Stimulated activated CD4-positive, alpha-beta T cell treated with anti-CD3 and anti-CD28 coated beads, Interleukin-4, amount 100 ng/mL, for 24 hours (primary cell): Measurements from ENCODE around the gene EIF3D.

Experiments
- DNase-seq: peaks from one replicate; pipeline ENCODE4 v3.0.0-alpha.2; 2020

The EIF3D gene, protein sequence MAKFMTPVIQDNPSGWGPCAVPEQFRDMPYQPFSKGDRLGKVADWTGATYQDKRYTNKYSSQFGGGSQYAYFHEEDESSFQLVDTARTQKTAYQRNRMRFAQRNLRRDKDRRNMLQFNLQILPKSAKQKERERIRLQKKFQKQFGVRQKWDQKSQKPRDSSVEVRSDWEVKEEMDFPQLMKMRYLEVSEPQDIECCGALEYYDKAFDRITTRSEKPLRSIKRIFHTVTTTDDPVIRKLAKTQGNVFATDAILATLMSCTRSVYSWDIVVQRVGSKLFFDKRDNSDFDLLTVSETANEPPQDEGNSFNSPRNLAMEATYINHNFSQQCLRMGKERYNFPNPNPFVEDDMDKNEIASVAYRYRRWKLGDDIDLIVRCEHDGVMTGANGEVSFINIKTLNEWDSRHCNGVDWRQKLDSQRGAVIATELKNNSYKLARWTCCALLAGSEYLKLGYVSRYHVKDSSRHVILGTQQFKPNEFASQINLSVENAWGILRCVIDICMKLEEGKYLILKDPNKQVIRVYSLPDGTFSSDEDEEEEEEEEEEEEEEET

DNA sequence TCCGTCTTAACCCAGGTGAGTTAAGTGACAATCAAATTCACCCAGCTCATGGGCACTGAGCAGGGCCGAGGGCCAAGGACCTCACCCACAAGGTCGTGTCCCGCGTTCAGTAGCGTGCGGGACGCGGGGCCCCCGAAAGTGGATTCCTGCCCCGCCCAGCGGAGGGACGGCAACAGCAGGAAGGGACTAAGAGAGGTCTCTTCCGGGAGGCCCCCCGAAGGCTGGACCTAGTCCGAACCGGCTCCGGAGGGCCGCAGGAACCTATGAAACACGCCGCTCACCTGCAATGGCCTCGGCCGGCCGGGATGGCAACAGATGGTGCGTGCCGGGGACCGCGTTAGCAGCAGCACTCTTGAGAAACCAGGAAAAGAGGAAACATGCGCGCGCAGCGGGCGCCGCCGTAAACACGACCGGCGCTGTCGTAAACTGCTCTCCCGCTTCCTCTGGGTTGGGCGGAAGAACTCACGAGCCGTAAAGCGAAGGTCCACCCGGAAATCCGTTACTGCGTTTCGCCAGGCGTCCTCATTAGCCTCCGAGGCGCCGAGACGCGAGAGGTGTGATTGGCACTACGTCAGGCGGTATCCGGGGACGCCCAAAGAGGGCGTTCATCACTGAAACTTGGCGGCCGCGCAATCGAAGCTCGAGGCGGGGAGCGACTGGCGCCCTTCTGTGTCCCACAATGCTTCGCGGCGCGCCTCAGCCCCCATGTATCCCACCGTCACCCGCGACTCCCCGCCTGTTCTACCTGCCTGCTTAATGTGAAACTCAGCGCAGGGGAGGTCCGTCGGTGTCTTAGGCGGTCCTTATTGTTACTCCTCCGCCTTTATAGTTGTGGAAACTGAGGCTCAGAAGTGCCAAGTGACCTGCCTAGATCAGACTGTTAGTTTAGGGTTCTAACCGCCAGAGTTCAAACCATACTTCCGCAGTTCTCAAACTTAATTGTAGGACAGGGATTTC is at the start of gene EIF3D:
Gene EIF3D (minus strand): TSS at position 372 of the 957 bp plus-strand sequence. CDS start 3,045 bp downstream, outside the sequence.
- peak; percentile 98 for DNase-seq

DNA sequence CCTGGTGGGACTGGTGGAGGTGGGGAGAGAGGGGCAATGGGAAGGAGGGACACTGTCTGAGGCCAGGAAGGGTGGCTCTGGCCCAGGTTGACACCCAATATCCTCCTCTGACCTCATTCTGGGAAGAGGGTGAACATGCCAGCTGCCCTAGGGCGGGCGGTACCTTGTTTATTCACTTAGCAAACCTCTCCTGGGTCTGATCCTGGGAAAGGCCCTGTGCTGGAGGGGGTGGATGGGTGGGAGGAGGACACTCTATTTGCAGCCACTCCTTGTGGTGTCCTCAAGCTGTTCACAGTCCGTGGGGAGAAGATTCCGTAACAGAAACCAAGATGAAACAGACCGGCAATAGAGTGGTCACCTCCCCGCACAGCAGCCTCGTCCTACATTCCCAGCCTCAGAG is 49.7 kb upstream of the EIF3D start:
- no peak for DNase-seq

DNA sequence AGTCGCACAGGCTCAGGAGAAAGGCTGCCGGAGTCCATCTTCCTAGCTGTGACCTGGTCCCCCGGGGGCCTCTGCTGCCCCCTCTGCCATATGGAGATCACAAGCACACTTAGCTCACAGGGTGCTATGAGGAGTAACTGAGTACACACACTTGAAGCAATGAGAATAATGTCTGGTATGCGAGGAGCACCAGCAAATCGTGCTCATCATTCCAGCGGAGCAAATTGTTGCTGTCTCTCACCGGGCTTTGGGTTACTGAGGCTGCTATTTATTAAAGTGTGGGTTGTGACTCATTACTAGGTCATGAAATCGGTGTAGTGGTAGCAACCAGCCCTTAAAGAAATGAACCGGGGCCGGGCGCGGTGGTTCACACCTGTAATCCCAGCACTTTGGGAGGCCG is 48.1 kb upstream of the EIF3D start:
- no peak for DNase-seq

DNA sequence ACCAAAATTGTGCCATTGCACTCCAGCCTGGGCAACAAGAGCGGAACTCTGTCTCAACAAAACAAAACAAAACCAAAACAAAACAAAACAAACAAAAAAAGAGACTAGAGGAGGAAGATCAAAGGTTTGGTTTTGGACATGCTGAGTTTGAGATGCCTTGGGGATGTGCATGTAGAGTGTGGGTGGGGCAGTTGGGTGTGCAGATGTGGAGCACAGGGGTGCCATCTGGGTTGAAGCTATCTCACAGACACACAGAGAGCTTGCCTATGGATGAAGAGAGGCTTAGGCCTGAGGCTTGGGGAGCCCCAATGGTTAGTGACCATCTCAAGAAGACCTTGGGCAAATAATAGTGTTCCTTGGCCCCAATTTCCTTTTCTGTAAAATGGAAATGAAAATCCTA is 45.8 kb upstream of the EIF3D start:
- no peak for DNase-seq

DNA sequence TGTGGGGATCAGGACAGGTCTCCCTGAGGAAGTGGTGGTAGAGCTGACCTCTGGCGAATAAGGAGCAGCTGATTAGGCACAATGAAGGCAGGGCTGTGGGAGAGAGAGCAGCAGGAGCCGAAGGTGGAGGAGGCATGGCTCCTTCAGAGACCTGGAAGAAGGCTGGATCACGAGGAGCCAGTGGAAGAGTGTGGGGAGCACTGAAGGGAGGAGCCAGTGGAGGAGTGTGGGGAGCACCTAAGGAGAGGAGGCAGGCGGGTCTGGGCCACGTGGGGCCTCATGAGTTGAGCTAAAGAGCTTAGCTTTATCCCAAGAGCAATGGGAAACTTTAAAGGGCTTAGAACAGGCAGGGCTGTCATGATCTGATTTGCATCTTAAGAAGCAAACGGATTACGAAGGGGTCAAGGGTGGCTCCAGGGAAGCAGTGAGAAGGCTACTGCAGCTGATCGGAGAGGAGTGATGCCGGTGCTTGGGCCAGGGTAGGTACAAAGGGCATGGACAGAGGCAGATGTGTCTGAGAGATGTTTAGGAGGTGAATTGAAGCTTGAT is 44.9 kb upstream of the EIF3D start:
- no peak for DNase-seq

DNA sequence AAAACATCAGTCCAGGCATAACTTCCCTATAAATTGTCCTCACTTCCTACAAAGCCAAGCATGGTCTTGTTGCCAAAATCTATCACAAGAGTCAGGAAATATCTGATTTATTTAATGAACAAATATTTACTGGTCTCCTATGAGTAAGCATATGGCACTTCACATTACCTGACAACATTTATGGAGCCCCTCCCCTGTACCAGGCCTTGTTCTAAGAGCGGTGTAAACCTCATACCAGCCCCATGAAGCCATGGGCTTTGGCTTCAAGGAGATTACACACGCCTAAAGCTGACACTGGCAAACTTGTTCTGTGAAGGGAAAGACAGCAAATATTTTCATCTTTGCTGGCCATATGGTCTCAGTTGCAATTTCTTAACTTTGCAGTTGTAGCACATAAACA is 43.0 kb upstream of the EIF3D start:
- no peak for DNase-seq

DNA sequence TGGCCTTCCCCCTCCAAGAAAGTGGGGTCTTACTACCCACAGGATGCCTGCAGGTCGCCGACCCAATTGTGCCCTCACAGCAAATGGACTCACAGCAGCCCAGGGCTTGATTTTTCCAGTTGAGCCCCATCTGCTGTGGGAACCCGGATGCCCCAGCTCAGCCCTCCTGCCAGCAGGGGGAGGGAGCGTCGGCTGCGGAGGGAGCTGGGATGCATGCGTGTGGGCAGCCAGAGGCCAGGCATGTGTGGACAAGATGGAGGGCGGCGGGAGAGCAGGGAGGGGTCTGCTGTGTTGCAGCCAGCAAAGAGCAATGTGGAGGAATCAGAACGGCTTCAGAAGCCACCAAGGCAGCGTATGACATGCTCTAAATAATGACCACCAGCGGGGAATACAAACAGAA is 41.0 kb upstream of the EIF3D start:
- DNase-seq, result no peak

DNA sequence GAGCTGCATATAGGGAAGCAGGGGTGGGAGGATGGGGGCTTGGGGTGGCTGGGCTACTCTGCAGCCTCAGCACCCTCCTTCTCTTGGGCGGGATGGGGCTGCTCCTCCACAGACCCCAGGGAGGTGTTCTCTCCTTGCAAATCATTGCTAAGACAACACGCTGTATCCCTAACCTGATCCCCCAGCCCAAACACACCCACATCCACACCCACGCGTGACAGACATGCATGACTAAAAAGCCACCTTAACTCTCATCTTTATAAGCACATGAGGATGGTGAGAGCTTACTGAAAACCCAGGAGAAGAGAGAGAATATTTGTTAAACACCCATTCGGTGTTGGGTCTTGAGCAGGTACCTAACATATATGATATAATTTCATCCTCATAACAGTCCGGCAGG is 39.9 kb upstream of the EIF3D start:
- no peak for DNase-seq

DNA sequence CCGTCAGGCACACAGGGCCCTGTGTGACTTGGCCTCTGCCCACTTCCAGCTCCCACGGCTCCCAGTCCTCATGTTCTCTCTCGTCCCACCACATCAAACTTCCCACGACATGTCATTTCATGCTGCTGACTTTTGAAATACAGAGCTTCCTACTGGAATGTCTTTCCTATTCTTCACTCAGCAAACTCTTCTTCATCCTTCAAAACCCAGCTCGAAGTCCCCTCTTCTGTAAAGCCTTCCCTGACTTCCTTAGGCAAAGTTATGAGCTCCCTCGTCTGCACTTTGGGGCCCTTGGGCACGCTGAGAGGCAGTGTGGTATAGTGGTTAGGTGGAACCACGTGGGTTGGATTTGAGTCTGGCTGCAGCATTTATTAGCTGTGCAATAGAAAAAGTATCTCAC is 37.8 kb upstream of the EIF3D start:
- DNase-seq, result no peak

DNA sequence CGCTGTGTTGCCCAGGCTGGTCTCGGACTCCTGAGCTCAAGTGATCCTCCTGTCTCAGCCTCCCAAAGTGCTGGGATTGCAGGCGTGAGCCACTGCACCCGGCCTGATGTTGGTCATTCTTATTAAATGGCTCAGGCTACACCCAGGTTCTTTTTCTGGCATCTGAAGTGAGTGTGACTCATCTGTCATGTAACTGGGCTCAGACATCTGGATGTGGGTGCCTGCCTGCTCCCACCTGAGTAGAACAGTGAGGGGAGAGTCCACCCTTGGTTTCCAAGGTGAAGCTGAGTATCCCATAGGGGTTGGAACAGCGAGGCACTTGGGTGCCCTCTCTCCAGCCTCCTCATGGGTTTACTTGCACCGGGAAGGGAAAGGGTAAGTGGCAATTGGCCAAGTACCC is 36.7 kb upstream of the EIF3D start:
- DNase-seq, result no peak

DNA sequence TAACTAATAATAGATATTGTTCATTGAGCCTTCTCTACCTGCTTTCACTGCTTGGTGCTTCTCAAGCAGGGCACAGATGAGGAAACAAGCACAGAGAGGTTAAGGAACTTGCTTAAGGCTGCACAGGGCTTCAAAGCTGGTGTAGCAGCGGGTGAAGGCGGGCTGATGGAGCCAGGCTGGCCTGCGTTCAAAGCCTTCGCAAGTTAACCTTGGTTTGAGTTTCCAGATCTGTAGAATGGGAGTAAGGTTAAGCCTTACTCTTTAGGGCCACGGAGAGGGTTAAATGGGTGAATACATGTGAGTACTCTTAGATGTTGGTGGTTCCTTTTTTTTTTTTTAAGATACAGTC is 36.2 kb upstream of the EIF3D start:
- DNase-seq, result no peak

DNA sequence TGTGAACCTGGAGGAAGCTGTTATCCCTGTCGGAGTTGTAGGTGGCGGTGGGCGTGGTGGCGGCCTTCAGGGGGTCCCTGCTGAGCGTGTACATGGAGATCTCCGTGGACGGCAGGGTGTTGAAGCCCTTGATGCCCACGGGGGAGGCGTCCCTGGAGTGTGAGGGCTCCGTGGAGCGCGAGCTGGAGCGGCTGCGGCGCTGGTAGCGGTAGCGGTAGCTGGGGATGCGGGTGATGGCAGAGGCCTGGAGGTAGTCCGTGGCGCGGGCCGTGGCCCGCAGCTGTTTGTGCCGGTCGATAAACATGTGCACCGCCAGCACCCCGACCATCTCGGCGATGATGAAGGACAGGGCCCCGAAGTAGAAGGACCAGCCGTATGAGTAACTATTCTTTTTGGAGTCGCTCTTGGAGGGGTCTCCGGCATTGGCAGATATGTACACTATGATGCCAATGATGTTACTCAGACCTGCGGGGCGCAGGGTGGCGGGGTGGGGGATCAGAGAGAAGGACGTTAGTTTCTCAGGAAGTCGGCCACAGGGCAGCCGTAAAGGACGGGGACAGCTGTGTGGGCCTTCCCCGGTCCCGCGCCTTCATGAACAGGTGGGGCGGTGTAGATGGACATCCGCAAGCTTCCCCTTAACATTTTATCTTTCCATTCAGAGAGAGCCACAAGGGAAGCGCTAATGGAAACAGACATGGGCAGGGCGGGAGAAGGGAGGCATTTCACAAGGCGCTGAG is 35.6 kb upstream of the EIF3D start:
- no peak for DNase-seq

DNA sequence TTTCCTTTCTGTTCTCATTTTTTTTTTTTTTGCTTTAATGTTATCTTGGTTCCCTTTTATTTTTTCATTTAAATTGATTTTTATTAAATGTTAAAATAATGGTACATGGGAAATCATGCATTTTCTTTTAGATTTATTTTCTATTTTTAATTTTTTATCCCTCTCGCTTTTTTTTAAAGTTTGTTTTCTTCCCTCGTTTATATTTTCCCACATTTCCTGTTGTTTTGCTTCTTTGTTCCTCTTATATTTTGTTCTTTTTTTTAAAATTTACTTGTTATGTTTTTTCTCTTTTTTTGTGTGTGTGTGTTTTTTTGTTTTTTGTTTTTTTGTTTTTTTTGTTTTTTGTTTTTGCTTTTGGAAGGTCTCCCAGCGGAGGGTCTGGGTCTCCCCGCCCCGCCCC is 34.9 kb upstream of the EIF3D start:
- DNase-seq, result no peak

DNA sequence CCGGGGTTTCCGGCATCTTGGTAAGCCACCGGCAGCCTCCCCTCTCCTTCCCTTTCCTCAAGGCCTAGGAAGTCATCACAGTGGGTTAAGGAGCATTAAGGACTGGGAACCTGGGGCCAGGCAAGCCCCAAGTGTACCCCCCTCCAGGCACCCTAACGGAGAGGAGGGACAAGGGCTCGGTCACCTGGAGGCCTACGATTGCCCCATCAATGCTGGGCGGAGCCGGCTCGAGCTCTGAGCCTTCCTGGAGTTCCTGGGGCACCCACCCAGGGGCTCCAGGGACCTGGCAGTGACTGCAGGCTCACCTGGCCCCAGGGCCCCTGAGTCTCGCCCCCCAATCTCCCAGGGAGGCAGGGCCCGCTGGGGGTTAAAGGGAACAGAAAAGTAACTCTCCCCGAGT is 34.5 kb upstream of the EIF3D start:
- no peak for DNase-seq

DNA sequence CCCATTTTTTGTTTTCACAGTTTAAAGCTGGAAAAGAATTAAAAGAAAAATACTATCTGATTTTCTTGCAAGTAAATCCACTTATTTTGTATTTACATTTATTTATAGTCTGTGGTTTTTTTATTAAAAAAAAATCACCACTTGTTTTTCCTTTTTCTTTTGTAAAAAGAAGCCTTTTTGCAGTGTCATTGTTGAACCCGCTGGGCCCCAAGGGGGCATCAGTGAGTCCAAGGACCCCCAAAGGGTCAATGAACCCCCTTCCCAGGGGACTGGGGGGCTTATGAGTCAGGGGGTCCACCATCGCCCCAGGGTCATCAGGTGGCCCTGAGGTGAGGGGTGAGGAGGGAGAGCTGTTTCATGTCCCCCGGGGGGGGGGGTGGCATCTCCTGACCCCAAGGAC is 34.0 kb upstream of the EIF3D start:
- no peak for DNase-seq

DNA sequence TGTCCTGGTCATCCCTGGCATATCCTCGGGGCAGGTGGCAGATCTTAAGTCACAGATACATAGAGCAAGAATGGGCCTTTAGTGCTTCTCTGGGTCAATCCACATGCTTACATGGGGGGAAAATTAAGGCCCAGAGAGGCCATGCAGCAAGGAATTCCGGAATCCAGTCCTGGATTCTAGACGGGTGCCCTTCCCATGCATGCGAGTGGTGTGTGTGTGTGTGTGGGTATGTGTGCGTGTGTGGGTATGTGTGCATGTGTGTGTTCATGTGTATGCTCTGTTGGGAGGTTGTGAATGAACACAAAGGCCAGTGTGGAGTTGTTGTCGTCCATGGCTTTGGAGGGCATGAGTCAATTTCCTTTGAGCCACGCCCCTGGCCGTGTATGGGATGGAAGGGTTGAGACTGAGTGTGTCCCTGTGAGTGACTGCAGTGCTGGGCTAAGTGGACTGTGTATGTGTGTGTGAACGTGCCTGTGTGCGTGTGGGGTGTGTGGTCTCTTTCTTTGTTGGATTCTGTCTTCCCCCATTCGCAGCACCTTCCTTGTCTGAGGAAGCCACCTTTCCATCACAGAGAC is 33.4 kb upstream of the EIF3D start:
- no peak for DNase-seq

DNA sequence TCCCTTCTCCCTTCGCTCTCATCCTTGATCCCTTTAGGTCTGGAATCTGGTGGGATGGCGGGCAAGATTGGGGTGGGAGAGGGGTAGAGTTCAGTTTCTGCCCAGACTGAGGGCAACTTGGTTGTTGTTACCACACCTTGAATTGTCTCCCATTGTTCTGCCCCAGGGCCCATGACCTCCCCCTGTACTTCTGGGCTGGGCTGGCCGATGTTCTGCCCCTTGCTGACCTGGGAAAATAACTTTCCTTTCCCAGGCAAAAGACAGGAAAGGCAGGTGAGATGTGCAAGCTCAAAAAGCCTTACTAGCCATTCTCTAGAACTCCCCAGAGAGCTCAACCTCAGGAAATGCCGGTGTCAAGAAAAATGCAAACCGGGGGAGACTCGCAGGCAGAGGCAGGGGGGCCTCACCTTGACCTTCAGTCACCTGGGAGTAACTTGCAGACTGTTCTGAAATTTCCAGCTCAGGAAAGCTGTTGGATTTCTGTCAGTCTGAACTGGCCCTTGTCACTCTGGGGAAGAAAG is 32.4 kb upstream of the EIF3D start:
- no peak for DNase-seq

DNA sequence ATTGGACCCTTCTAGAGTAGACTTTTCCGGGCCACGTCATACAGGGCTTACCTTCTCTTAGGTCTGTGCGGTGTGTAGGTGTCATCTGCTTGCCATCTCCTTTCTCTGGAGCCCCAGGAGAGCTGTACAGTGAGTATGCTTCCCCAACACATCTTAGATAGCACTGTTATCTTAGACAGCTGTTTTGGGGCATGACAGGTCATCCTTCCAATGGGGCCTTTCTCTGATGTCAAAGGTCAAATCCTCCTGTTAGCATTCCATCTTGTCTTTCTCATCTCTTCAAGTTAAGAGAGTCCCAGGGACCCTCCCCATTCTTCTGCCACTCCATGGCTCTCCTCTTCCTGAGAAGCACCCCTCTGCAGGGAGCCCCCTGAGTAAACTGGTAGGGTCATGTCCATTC is 31.0 kb upstream of the EIF3D start:
- DNase-seq, result no peak

DNA sequence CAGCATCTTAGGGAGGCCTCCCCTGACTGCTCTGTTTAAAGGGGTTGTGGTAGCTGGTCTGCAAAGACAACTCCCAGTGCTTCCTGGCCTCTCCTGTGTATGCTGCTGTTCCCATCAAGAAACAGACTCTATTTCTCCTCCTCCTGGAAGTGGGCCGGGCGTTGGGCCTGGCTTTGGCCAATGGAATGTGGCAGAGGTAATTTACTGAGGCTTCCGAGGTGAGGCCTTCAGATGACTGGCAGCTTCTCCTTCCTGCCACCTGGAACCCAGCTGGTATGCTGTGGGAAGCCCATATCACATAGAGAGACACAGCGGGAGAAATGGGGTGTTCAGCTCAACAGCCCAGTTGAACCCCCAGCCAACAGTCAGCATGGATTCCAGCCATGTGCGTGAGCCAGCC is 25.1 kb upstream of the EIF3D start:
- DNase-seq, result no peak

DNA sequence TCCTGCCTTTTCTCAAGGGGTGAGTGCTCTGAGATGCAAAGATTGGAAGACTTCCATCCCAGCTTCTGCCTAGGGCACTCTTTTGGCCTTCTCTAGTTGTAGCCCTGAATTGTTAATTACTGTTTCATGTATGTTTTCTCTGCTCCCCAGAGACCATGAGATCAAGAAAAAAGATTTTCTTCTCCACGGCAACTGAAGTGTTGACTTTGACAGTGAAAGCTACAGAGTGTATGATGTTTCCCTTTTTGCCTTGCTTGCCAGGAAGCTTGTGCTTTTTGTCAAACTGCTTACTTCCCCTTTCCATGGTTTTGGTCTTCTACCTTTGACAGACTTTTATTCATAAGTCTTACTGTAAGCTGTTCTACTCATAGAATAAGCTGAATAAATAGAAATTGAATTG is 23.3 kb upstream of the EIF3D start:
- no peak for DNase-seq

DNA sequence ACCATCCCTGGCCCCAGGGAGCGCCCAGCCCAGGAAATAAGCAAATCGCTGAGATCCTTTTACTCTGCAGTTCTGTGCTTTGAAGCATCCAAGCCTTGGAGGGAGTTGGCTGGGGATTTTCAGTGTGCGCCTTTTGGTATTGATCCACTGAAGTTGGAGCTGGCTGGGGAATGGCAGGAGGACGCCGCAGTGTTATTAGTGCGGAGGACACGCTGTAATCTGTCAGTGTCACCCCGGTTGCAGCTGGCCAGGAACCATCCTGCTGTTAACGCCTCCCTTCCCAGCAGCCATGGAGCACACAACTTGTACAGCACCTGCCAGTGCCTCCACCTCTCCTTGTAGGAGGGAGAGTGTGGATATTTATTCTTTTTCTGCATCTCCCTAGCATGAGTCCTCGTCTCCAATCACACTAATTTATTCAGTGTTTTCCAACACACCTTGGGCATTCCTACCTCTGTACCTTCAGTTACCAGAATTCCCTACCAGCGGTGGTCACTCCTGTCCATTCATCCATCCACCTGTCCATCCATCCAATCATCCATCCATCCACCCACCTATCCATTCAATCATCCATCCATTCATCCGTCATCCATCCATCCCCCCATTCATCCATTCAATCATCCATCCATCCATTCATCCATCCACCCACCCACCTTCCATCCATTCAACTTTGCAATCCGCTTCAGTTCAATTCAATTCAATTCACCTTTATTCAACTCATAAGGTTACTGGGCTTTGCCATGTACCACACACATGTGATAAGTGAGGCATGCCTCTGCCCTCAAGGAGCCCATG is 21.9 kb upstream of the EIF3D start:
- DNase-seq, result no peak
